Loucy (cell line): ENCODE measurements around the gene LSM14B.

Source experiments
- H2AFZ ChIP-seq: fragments of 200-600 bp; sonication (generic); 2 replicates; pipeline ENCODE4 v1.6.0; 2016; ENCODE audit warnings: antibody characterized with exemption, mild to moderate bottlenecking, low read length, moderate library complexity
- H3F3A ChIP-seq: fragments of 200-600 bp; 2 replicates; pipeline ENCODE4 v1.6.0; 2016; ENCODE audit warnings: antibody characterized with exemption, low read depth, mild to moderate bottlenecking
- H3K27me3 ChIP-seq: fragments of 200-600 bp; sonication (generic); 2 replicates; pipeline ENCODE4 v1.6.1; 2014; ENCODE audit warnings: low read length, mild to moderate bottlenecking; ENCODE audit not compliant: insufficient read depth, poor library complexity, severe bottlenecking
- H3K36me3 ChIP-seq: fragments of 200-600 bp; sonication (generic); 2 replicates; pipeline ENCODE4 v1.6.1; 2016; ENCODE audit warnings: low read length; ENCODE audit not compliant: insufficient read depth
- H3K4me1 ChIP-seq: fragments of 200-600 bp; sonication (generic); 2 replicates; pipeline ENCODE4 v1.5.1; 2014; ENCODE audit warnings: low read length, mild to moderate bottlenecking; ENCODE audit not compliant: insufficient read depth, poor library complexity, severe bottlenecking
- H3K4me2 ChIP-seq: fragments of 200-600 bp; sonication (generic); 2 replicates; pipeline ENCODE4 v1.6.0; 2014; ENCODE audit warnings: antibody characterized with exemption, low read length, low read depth, mild to moderate bottlenecking; ENCODE audit not compliant: poor library complexity, severe bottlenecking
- H3K4me3 ChIP-seq: fragments of 200-600 bp; sonication (generic); 2 replicates; pipeline ENCODE4 v1.5.1; 2014; ENCODE audit warnings: low read length, mild to moderate bottlenecking, mixed read lengths; ENCODE audit not compliant: poor library complexity, severe bottlenecking
- H3K79me2 ChIP-seq: fragments of 200-600 bp; sonication (generic); 2 replicates; pipeline ENCODE4 v1.6.1; 2014; ENCODE audit warnings: low read length; ENCODE audit not compliant: insufficient read depth
- H3K9ac ChIP-seq: fragments of 200-600 bp; sonication (generic); 2 replicates; pipeline ENCODE4 v1.6.0; 2014; ENCODE audit warnings: mild to moderate bottlenecking, low read depth, low read length, moderate library complexity; ENCODE audit not compliant: poor library complexity, severe bottlenecking
- H3K9me2 ChIP-seq: fragments of 200-600 bp; sonication (generic); replicated peaks from 2 replicates; pipeline ENCODE4 v1.6.1; 2016; ENCODE audit warnings: low read depth, low read length, mixed read lengths
- H3K9me3 ChIP-seq: fragments of 200-600 bp; sonication (generic); 2 replicates; pipeline ENCODE4 v1.6.1; 2014; ENCODE audit warnings: mild to moderate bottlenecking, antibody characterized with exemption, low read length, low read depth; ENCODE audit not compliant: insufficient read depth
- H4K20me1 ChIP-seq: fragments of 200-600 bp; sonication (generic); 2 replicates; pipeline ENCODE4 v1.6.0; 2014; ENCODE audit warnings: antibody characterized with exemption, low read length, mild to moderate bottlenecking; ENCODE audit not compliant: insufficient read depth, poor library complexity, severe bottlenecking
- CTCF ChIP-seq: fragments of 200-600 bp; sonication (generic); conservative IDR thresholded peaks from 2 replicates; pipeline ENCODE4 v1.5.1; 2014; ENCODE audit warnings: mild to moderate bottlenecking, antibody characterized with exemption, low read length
- EZH2phosphoT487 ChIP-seq: fragments of 200-600 bp; IDR thresholded peaks from 2 replicates; pipeline ENCODE4 v1.6.1; 2018; ENCODE audit warnings: antibody characterized with exemption, mild to moderate bottlenecking, moderate library complexity, borderline replicate concordance

The LSM14B gene

GRCh38 chr20:62123450-62124118 is 1.3 kb downstream of the LSM14B start:
- peak overlapping the region; percentile 99 for H3K4me2 ChIP-seq
- H3K27me3 ChIP-seq = no peaks in the 10 kb centered on the region
- no peaks in the 10 kb centered on the region for H3K9me3 ChIP-seq
- H2AFZ ChIP-seq = no peak overlapping the region
- peak overlapping the region; percentile 75 for H3K9ac ChIP-seq
- peaks cover 49% of the 10 kb centered on the region for H3K4me1 ChIP-seq
- H3F3A ChIP-seq = no peaks in the 10 kb centered on the region
- H4K20me1 ChIP-seq = peaks cover 32% of the 10 kb centered on the region
- peaks cover 32% of the 10 kb centered on the region; the same call in 1 of the 2 replicates for H3K36me3 ChIP-seq
- H3K4me3 ChIP-seq = peak overlapping the region; percentile 88
- TF ChIP-seq CTCF (peak; percentile 42), EZH2phosphoT487 (no peak)
- H3K79me2 ChIP-seq = peaks cover 70% of the 10 kb centered on the region
- H3K9me2 ChIP-seq = no peaks in the 10 kb centered on the region

- TF ChIP-seq CTCF (no peak), EZH2phosphoT487 (no peak)
- Histone ChIP-seq H3K9me2 (no peaks in the 10 kb centered on the region), H3K36me3 (peaks cover 56% of the 10 kb centered on the region; the same call in 1 of the 2 replicates), H3K4me3 (no peak overlapping the region), H2AFZ (no peak overlapping the region), H4K20me1 (peaks cover 32% of the 10 kb centered on the region), H3K9me3 (no peaks in the 10 kb centered on the region), H3F3A (no peaks in the 10 kb centered on the region), H3K79me2 (peaks cover 82% of the 10 kb centered on the region), H3K4me2 (peak overlapping the region; percentile 99), H3K4me1 (peaks cover 43% of the 10 kb centered on the region), H3K27me3 (no peaks in the 10 kb centered on the region), H3K9ac (peak overlapping the region; percentile 14)
Measured at GRCh38 chr20:62126141-62126540, 3.9 kb downstream of the LSM14B start.

- peak overlapping the region; percentile 39 for H3K4me2 ChIP-seq
- H2AFZ ChIP-seq = no peak overlapping the region
- peaks cover 96% of the 10 kb centered on the region for H3K79me2 ChIP-seq
- H3K4me1 ChIP-seq = peaks cover 43% of the 10 kb centered on the region
- no peaks in the 10 kb centered on the region for H3K9me3 ChIP-seq
- TF ChIP-seq CTCF (no peak), EZH2phosphoT487 (no peak)
- H3F3A ChIP-seq = no peaks in the 10 kb centered on the region
- H3K4me3 ChIP-seq = no peak overlapping the region
- H3K9me2 ChIP-seq = no peaks in the 10 kb centered on the region
- H3K9ac ChIP-seq = peak overlapping the region; percentile 14
- H3K36me3 ChIP-seq = peaks cover 73% of the 10 kb centered on the region; the same call in 1 of the 2 replicates
- H3K27me3 ChIP-seq = no peaks in the 10 kb centered on the region
- H4K20me1 ChIP-seq = peaks cover 34% of the 10 kb centered on the region
Measured at GRCh38 chr20:62127799-62128198, 5.5 kb downstream of the LSM14B start.
